NCI-H526 (cell line): ENCODE measurements around the gene TMEM52B.

ENCODE experiments used
- DNase-seq, 2 experiments: peaks; one replicate each; lab custom pipeline; 2025; lab: John Stamatoyannopoulos, UW

TMEM52B gene

DNA sequence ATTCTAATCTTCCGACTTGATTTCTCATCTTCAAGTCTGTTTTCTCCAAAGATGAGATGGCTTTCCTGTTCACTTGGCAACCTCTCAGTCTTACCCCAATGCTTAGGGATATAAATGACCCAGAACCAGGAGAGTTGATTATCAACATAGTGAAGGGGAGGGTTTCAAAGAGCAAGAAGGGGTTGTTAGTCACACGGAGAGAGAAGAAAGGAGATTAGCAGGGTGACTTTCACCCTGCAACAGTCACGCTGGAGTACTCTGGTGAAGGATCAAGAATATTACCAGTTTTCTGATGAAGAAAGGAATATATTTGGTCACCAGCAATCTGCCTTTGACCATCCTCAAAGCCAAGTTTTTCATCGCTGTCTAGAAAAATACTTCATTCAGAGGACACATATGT lies at the start of gene TMEM52B:
Gene TMEM52B, plus strand, starts transcription at position 212 of the 400 bp plus-strand sequence. CDS start 543 bp downstream, outside the sequence.
- no peak for DNase-seq

GRCh38 chr12:10130042-10130441 lies 48.8 kb upstream of the TMEM52B start, which contains the start of gene CLEC7A:
TSS of gene CLEC7A (minus strand) at chr12:10130199. CDS start at chr12:10130082, 117 bp downstream.
- peak in 1 of 2 experiments; percentile 33 for DNase-seq

DNA sequence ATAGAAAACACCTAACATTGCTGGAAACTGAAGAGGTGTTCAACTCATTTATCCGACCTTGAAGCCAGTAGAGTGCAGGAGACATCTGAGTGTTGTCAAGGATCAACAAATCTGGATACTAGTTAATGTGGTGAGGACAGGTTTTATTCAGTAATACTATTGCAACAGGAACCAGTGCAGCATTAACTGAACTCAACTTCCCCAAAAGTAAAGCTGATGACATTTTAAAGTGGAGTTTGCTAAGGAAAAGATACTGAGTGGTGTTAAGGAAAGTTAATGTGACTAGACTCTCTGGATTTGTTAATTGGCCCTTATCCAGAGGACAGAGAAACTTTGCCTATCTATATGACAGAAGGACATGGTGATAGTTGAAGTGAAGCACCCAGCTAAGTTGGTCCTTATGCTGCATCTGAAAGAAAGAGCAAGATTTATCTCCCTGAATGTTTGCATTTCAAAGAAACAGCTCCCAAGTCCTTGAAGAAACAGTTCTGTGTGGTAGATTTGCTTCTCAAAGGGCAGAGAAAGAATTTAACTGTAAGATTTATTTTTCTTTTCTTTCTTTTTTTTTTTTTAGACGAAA lies 47.6 kb upstream of the TMEM52B start:
- no peak for DNase-seq

- no peak for DNase-seq
Observed at GRCh38 chr12:10132850-10133370, 45.9 kb upstream of the TMEM52B start.

- no peak for DNase-seq
Observed at GRCh38 chr12:10135126-10135525, 43.7 kb upstream of the TMEM52B start.

DNA sequence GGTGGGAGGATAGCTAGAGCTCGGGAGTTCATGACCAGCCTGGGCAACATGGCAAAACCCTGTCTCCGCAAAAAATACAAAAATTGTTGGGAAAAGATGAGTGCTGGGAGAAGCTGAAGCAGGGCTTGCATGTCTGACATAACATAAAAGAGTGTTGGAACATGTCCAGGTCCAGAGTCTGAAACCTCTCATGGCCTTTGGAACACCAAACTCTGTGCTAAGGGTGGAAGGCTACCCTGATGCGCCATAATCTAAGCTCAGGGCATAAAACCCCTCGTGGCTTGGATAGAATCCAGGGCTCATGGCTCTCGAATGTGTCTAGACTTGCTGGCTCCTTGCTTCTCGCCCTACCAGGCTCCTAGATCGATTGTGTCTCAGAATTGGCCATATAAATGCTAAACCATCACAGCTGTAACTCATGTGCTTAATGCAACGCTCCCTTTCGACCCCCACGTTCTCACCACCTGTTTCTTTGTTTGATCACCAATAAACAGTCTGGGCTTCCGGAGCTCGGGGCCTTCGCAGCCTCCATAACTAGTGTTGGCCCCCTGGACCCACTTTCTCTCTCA lies 42.1 kb upstream of the TMEM52B start:
- no peak for DNase-seq

GRCh38 chr12:10140001-10140400 lies 38.8 kb upstream of the TMEM52B start:
- DNase-seq, result peak in 1 of 2 experiments; percentile 56

- DNase-seq, result no peak
Observed at GRCh38 chr12:10142976-10143589, 35.7 kb upstream of the TMEM52B start.

GRCh38 chr12:10147714-10148403 lies 31.0 kb upstream of the TMEM52B start:
- DNase-seq, result peak; percentile 76 to 83

- no peak for DNase-seq
Observed at GRCh38 chr12:10151621-10152020, 27.2 kb upstream of the TMEM52B start.

GRCh38 chr12:10153271-10154144 lies 25.3 kb upstream of the TMEM52B start:
- peak in 1 of 2 experiments; percentile 80 for DNase-seq

GRCh38 chr12:10154145-10154496 lies 24.7 kb upstream of the TMEM52B start:
- no peak for DNase-seq

- DNase-seq, result no peak
Observed at GRCh38 chr12:10155966-10156365, 22.9 kb upstream of the TMEM52B start.

DNA sequence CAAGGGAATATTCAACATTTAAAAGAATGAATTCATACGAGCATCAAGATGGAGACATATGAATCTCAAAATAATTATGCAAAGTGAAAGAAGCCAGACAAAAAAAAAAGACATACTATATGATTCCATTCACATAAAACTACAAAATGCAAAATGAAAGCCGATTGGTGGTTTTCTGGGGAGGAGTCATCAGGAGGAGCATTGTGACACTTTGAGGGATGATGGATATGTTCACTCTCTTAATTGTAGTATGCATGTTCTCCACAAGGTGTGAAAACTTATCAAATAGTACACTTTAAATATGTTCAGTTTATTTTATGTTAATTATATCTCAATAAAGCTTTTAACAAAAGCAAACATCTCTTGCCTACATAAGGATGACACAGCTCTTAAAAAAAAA lies 20.4 kb upstream of the TMEM52B start:
- DNase-seq, result no peak

- no peak for DNase-seq
Observed at GRCh38 chr12:10159280-10159679, 19.6 kb upstream of the TMEM52B start.

- no peak for DNase-seq
Observed at GRCh38 chr12:10160617-10161385, 18.0 kb upstream of the TMEM52B start.

- no peak for DNase-seq
Observed at GRCh38 chr12:10163084-10163483, 15.7 kb upstream of the TMEM52B start.

DNA sequence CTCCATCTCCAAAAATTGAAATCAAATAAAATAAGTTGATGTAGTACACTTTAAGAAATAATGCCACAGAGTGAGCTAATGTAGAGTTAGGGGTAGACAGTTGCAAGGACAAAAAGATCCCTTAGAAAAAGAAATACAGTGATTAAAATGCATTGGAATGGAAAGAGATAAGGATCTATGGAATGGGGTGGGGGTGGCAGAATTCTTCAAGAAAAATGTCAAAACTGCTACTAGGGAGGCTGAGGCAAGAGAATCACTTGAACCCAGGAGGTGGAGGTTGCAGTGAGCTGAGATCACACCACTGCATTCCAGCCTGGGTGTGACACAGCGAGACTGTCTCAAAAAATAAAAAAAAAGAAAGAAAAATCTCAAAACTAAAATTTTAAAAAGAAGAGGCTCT lies 13.4 kb upstream of the TMEM52B start:
- no peak for DNase-seq

DNA sequence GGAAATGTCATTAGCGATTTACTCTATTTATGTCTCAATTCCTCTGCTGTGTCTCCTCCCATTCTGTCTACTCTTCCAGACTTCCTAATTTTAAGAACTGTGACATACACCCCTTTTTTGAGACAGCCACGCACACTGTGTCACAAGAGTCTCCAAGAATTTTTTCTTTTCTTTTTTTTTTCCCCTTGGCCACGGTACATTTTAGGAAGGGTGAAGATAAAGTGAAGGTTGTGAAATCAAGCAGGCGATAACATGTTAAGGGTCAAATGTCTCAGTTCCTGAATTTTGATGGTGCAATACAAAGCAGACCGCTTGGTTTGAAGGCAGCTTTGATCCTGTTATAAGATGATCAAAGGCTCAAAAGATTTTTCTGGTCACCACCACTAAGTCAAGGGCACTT lies 11.2 kb upstream of the TMEM52B start:
- DNase-seq, result no peak

GRCh38 chr12:10169104-10169503 lies 9.7 kb upstream of the TMEM52B start:
- no peak for DNase-seq

DNA sequence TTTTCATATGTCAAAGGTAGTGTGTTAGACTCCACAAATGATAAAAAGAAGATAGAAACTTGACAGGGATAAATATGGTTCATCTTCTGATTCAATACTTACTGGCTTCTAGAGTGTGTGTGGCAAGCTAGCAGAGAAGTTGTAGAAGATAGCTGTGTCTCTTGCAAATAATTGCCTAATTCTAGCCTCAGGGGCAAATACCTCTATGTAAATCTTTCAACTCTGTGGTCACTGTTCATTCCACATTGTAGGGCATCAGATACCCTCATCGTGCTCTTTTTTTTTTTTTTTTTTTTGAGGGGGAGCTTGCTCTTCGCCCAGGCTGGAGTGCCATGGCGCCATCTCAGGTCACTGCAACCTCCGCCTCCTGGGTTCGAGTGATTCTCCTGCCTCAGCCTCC lies 8.6 kb upstream of the TMEM52B start:
- DNase-seq, result peak; percentile 30 to 68
